Neutrophil (primary cell): Measurements from ENCODE around the gene ORM2.

Experiments
- H3K27ac ChIP-seq: fragments of 200-600 bp; sonication (generic); 2 replicates; pipeline ENCODE4 v1.5.1; 2016; ENCODE audit warnings: mild to moderate bottlenecking, moderate library complexity
- H3K27me3 ChIP-seq: fragments of 200-600 bp; sonication (generic); 2 replicates; pipeline ENCODE4 v1.6.0; 2016; ENCODE audit warnings: mild to moderate bottlenecking
- H3K36me3 ChIP-seq: fragments of 200-600 bp; sonication (generic); 2 replicates; pipeline ENCODE4 v1.5.1; 2017
- H3K4me1 ChIP-seq, 2 experiments: fragments of 200-600 bp in 1 of 2; sonication (generic) in 1 of 2; 1 replicate in 1 of 2; 2 replicates in 1 of 2; pipeline versions ENCODE4 v1.5.1 to v1.6.1; 2013 to 2016; ENCODE audit warnings: low read depth in 1 of 2, low read length in 1 of 2, mild to moderate bottlenecking in 1 of 2, moderate library complexity in 1 of 2; ENCODE audit not compliant: control insufficient read depth in 1 of 2, insufficient read depth in 1 of 2
- H3K4me3 ChIP-seq, 2 experiments: fragments of 200-600 bp in 1 of 2; sonication (generic) in 1 of 2; 1 replicate in 1 of 2; 2 replicates in 1 of 2; pipeline ENCODE4 v1.5.1; 2013 to 2016; ENCODE audit warnings: low read depth in 1 of 2, low read length in 1 of 2, mild to moderate bottlenecking in 1 of 2, moderate library complexity in 1 of 2
- H3K9me3 ChIP-seq: fragments of 200-600 bp; sonication (generic); 2 replicates; pipeline ENCODE4 v1.5.1; 2016
- CTCF ChIP-seq: fragments of 200-600 bp; sonication (generic); IDR thresholded peaks from 2 replicates; pipeline ENCODE4 v1.5.1; 2016; ENCODE audit warnings: antibody characterized with exemption

The ORM2 gene

DNA sequence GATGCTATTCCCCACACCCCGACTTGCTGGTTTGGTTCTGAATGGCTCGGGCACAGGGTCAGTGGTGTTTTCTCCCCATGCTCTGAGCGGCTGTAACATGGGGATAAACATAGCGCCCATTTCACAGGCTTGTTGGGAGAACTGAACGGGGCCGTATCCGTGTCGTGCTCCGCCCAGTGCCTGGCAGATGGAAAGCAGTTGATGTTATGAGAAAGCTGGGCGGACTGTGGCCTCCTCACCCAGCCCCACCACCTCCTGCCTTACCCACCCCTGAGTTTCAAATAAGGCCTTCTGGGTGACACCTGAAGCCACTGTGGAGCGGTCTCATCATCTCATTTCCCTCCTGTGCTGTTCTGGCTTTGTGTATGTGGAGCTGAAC, 14.5 kb downstream of the ORM2 start:
- no peak for TF ChIP-seq CTCF
- Histone ChIP-seq H3K27ac (peak overlapping the region; percentile 20), H3K4me3 (no peak overlapping the region), H3K4me1 (peaks cover 15 to 19% of the 10 kb centered on the region in 2 experiments), H3K36me3 (peaks cover 100% of the 10 kb centered on the region), H3K9me3 (peaks cover 16% of the 10 kb centered on the region), H3K27me3 (no peaks in the 10 kb centered on the region)

GRCh38 chr9:114344692-114345091, 15.0 kb downstream of the ORM2 start:
- Histone ChIP-seq H3K4me3 (no peak overlapping the region), H3K36me3 (peaks cover 100% of the 10 kb centered on the region), H3K9me3 (peaks cover 16% of the 10 kb centered on the region), H3K27me3 (no peaks in the 10 kb centered on the region), H3K4me1 (peaks cover 11 to 14% of the 10 kb centered on the region in 2 experiments), H3K27ac (peak overlapping the region; percentile 20)
- no peak for TF ChIP-seq CTCF

- H3K27ac ChIP-seq, result peak overlapping the region; percentile 15
- H3K36me3 ChIP-seq, result peaks cover 100% of the 10 kb centered on the region
Measured at GRCh38 chr9:114345493-114346065, 15.9 kb downstream of the ORM2 start.

GRCh38 chr9:114346146-114346545, 16.5 kb downstream of the ORM2 start:
- peak overlapping the region; percentile 15 for H3K27ac ChIP-seq
- H3K4me1 ChIP-seq, result no peaks in the 10 kb centered on the region
- no peaks in the 10 kb centered on the region for H3K27me3 ChIP-seq
- H3K36me3 ChIP-seq, result peaks cover 100% of the 10 kb centered on the region
- no peak for TF ChIP-seq CTCF
- H3K4me3 ChIP-seq, result no peak overlapping the region
- H3K9me3 ChIP-seq, result peaks cover 16% of the 10 kb centered on the region

More at GRCh38 chr9:114345493-114346065, 15.9 kb downstream of the ORM2 start:
- Histone ChIP-seq H3K27me3 (no peaks in the 10 kb centered on the region), H3K4me3 (no peak overlapping the region), H3K9me3 (peaks cover 16% of the 10 kb centered on the region), H3K4me1 (peaks cover 4 to 5% of the 10 kb centered on the region in 2 experiments)
- no peak for TF ChIP-seq CTCF

GRCh38 chr9:114347675-114348074, 18.0 kb downstream of the ORM2 start:
- Histone ChIP-seq H3K9me3 (peaks cover 16% of the 10 kb centered on the region), H3K4me3 (no peak overlapping the region), H3K27ac (no peak overlapping the region), H3K4me1 (no peaks in the 10 kb centered on the region), H3K27me3 (no peaks in the 10 kb centered on the region), H3K36me3 (peaks cover 100% of the 10 kb centered on the region)
- TF ChIP-seq CTCF, result no peak
